ENCODE data around the gene ABL1.

Gene ABL1

DNA sequence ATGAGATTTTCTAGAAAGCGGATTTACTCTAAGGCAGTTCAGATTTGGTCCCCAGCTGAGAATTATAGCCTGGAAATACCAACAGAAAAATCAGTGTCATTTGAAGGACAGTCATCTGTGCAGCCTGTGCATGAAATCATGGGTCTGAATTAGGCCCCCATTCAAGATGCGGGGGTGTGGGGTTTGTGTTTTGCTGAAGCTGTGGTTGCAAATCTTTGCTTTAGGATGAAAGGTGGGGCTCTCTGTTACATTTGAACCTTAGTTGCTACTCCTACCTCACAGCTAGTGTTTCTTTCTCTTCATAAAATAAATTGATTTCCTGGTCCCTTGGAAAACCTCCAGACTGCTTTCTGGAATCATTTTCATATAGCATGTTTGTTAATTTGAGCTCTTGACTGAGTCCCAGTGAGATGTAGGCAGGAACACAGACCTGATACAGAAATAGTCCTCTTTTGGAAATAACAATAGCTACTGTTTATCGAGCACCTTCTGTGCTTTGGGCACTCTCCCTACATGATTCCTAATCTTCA is 4.8 kb upstream of the ABL1 start:
- TF ChIP-seq, protein P1, sequence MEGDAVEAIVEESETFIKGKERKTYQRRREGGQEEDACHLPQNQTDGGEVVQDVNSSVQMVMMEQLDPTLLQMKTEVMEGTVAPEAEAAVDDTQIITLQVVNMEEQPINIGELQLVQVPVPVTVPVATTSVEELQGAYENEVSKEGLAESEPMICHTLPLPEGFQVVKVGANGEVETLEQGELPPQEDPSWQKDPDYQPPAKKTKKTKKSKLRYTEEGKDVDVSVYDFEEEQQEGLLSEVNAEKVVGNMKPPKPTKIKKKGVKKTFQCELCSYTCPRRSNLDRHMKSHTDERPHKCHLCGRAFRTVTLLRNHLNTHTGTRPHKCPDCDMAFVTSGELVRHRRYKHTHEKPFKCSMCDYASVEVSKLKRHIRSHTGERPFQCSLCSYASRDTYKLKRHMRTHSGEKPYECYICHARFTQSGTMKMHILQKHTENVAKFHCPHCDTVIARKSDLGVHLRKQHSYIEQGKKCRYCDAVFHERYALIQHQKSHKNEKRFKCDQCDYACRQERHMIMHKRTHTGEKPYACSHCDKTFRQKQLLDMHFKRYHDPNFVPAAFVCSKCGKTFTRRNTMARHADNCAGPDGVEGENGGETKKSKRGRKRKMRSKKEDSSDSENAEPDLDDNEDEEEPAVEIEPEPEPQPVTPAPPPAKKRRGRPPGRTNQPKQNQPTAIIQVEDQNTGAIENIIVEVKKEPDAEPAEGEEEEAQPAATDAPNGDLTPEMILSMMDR (IDR thresholded peaks at IDR 0.05; ENCODE audit: low read depth, low read length) = no peak

DNA sequence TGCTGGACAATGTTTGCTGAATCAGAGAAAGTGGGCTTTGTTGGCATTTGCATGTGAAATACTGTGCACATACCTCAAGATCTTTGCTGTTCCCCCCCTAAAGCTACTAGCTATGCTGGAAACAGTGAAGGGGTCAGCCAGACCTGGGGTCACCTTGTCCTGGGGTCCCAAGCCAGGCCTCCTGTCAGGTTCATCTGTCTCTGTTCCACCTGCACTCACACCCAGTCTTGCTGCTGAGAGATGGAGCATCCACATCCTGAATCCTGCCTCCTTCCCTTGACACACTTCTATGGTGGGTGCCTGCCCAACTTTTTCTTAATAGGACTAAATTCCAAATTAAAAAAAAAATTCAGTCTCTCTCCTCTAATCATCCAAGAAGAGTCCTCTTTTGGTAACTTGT is 4.0 kb upstream of the ABL1 start:
- TF ChIP-seq, protein P1 (IDR thresholded peaks at IDR 0.05; ENCODE audit: low read depth, low read length) = no peak
- H3K4me3 ChIP-seq (ENCODE audit: low read depth, low read length) = no peak overlapping the region

More for the DNA sequence above, 4.8 kb upstream of the ABL1 start:
- no peak overlapping the region for H3K4me3 ChIP-seq (ENCODE audit: low read depth, low read length)

GRCh38 chr9:130833031-130833990 is 1.7 kb upstream of the ABL1 start:
- TF ChIP-seq, protein P1 (IDR thresholded peaks at IDR 0.05; ENCODE audit: low read depth, low read length) = no peak
- H3K4me3 ChIP-seq (ENCODE audit: low read depth, low read length) = no peak overlapping the region

DNA sequence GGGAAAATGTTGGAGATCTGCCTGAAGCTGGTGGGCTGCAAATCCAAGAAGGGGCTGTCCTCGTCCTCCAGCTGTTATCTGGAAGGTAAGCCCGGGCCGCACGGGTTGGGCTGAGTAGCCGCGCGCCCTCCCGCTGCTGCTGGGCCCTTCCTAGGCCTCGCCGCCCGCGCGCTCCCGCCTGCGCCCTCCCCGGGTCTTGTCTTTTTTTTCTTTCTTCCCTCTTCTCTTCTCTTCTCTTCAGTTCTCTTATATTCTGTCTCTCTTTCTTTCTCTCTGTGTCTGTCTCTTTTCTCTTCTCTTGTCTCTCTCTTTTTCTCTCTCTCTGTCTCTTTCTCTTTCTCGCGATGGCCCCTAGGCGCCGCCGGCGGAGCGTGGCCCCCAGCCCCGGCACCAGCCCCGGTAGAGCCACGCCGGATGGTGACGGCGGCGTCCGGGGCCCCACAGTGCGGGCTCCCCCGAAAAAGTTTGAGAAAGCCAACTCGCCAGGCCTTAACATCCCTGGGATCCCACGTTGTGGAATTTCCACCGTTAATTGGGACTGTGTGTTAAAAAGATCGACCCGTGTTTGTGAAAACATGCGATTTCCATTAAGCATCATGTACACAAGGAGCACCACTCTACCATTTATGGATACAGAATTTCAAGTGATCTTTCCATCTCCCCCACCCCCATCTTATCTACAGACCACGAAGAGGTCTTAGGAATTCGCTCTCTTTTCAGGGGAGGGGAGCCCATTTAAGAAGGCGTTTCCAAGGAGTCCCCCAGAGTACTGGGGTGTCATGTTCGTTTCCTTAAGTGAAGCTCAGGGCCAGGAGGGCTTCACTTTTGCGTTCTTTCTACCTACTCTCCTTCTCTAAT is 616 bp downstream of the ABL1 start:
- peak overlapping the region; percentile 90 for H3K4me3 ChIP-seq (ENCODE audit: low read depth, low read length)
- TF ChIP-seq, protein P1 (IDR thresholded peaks at IDR 0.05; ENCODE audit: low read depth, low read length) = no peak

GRCh38 chr9:130837002-130837511 is 2.0 kb downstream of the ABL1 start:
- TF ChIP-seq, protein P1 (IDR thresholded peaks at IDR 0.05; ENCODE audit: low read depth, low read length) = no peak
- H3K4me3 ChIP-seq (ENCODE audit: low read depth, low read length) = peak overlapping the region; percentile 90

DNA sequence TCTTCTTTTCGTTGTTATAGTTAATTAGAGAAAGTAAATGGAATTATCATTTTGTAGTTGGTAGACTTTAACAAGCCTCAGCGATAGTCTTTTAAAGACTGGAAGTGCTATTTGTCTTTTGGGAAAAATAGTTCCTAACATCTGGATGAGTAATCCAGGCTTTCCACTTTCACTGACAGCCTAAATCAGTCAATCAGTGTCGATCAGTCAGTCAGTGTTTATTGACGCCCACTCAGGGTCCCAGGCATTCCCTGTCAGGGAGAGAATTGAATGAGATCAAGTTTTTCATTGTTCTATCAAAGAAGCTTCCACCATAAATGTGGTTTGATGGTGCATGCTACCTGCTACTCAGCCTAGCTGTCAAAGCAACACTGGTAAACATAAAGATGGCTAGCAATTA is 2.6 kb downstream of the ABL1 start:
- peak overlapping the region; percentile 90 for H3K4me3 ChIP-seq (ENCODE audit: low read depth, low read length)
- TF ChIP-seq, protein P1 (IDR thresholded peaks at IDR 0.05; ENCODE audit: low read depth, low read length) = no peak
